ENCODE data around the gene MRPL21.

Gene MRPL21

DNA sequence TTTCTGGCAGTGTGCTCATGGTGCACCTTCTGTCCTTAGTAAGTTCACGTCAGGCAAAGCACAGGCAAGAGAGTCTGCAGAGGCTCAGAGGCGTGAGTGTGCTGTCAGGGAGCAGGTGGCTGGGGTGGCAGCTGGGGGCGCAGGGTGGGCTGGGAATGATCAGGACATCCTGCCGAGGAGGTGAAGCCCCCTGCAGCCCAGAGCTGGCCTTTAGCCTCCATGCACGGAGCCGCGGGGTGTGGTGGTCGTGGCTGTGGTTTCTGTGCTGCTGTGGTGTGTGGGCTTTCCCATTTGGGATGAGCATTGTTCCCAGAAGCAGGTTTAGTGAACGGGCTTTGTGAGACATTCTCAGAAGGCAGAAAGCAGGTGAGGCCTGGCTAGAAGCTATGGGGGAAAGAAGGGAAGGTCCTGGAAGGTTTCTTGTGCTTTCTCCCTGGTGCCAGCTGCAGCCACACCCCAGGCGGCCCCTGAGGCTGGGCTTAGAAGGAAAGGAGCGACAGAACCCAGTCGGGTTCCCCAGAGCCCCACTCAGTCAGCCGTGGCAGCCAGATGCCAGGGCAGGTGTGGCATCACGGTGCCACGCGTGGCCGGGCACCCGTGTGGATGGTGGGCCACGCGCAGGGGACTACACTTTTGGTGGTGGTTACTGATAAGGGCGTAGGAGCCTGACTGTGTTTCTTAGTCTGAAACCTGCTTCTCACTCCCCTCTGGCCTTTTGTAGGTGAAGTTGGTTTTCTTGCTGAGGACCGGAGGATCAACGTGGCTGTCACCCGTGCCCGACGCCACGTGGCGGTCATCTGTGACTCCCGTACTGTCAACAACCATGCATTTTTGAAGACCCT lies 32.1 kb upstream of the MRPL21 start:
- no peak for DNase-seq

DNA sequence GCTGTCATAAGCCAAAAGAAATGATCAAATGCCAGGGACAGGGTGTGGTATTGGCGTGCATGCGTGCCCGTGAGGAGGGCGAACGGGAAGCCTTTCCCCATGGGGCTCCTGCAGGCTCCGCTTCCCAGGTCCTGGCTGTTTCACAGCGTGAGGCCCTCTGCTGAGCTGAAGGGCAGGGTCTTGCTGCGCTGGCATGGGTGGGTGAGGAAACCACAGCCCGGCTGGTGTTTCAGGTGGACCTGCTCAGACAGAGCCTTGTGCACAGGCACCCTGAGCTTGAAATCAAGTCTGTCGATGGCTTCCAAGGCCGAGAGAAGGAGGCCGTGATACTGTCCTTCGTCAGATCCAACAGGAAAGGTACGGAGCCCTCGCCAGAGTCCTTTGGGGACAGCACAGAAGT lies 31.4 kb upstream of the MRPL21 start:
- DNase-seq: no peak

DNA sequence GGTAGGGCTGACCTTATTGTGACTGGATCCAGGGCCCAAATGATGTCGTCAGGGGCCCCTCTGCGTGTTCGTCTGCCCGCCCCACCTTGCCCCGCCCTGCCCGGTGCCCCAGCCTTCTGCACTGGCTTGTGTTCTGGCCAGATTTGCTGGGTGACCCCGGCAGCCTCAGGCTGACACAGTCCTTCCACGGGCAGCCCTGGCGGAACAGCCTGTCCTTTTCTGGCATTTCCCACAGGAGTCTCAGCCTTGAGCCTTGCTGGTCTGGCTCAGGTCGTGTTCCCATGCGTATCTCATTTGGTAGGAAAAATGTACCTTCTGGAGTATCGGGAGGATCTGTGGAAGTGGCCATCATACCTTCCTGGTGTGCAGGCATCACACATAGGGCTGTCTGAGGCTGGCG lies 31.0 kb upstream of the MRPL21 start:
- DNase-seq: no peak

DNA sequence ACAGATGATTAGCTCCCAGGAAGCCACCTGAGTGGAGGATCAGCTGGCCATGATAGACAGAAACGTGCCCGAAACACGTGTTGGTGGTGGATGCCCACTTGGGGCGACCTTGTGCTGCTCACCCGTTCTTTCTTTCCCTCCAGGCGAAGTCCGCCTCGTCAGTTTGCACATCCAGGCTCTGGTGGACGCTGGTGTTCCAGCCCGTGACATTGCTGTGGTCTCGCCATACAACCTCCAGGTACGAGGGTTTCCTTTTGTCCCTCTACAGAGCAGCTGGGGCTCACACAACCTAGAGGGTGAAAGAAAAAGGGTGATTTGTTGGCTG lies 30.7 kb upstream of the MRPL21 start:
- DNase-seq: no peak

DNA sequence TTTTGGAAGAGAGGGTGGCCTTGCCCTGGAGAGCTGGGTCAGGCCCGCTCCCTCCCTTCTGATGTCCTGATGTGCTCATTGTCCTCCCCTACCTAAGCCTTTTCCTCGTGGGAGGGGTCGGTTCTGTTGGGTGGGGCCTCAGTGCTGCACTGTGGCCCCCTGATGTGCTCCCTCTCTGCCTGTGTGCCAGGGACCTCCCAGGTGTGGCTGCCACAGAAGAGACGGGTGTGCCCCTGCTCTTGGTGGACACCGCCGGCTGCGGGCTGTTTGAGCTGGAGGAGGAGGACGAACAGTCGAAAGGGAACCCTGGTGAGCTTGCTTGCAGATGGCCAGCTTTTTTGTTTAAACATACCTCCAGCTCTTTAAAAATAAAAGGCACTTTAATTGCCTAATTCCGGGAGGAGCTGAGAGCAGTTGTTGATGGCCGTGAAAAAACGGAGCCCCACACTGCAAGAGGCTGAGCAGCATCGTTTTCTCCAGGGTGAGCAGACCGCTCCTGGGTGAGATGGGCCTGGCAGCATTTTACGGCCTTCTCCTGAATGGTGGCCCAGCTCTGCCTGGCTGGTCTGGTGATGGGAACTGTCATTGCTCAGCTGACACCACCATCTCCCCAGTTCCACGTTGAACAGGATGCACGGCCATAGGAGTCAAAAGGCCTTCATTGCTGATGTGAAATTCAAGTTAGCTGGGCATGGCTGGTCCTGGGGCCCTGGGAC lies 30.1 kb upstream of the MRPL21 start:
- DNase-seq: no peak

DNA sequence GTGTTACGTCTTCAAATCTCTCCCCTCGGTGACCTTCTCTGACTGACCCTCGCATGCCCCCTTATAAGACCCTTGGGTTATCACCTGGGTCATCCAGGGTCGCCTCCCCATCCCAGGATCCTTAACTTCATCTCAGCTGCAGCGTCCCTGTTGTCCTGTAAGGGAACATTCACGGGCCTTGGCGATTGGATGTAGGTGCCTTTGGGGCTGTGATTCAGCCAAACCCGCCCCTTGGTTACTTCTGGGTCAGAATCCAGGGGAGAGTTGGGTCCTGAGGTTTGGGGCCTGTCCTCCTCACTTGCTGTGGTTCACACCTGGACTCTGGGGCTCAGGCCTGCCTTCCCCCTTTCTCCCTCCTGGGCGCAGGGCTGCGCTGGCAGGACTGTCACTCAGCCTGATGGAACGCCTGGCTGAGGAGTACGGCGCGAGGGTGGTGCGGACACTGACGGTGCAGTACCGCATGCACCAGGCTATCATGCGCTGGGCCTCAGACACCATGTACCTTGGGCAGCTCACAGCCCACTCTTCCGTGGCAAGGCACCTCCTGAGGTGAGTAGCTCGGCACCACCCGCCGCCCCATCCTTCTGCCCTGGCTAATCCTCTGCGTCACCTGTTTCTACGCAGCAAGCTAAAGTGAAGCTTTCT lies 29.4 kb upstream of the MRPL21 start:
- no peak for DNase-seq

DNA sequence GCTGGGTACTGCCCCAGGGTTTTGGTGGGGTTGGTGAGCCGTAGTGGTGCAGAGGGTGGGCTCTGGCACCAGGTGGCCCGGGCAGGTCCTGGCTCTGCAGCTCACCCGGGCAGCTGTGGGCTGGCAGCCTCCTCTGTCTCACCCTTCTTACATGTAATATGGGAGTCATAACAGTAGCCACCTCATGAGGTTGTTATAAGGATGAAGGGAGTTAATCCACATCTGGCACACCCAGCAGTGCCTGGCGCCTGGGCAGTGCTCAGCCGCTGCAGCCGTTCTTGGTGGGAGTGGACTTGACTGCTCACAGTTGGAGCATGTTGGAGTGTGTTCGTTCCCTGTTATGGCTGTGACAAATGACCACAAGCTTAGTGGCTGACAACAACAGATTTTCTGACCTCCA lies 28.7 kb upstream of the MRPL21 start:
- DNase-seq: no peak

DNA sequence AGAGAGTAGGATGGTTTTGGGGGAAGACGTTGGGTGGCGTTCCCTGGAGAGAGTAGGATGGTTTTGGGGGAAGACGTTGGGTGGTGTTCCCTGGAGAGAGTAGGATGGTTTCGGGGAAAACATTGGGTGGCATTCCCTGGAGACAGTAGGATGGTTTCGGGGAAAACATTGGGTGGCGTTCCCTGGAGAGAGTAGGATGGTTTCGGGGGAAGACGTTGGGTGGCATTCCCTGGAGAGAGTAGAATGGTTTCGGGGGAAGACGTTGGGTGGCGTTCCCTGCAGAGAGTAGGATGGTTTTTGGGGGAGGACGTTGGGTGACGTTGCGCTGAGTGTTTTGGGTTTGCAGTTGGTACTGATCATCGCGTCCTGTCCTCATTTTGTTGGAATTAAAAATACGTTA lies 28.3 kb upstream of the MRPL21 start:
- DNase-seq: no peak

DNA sequence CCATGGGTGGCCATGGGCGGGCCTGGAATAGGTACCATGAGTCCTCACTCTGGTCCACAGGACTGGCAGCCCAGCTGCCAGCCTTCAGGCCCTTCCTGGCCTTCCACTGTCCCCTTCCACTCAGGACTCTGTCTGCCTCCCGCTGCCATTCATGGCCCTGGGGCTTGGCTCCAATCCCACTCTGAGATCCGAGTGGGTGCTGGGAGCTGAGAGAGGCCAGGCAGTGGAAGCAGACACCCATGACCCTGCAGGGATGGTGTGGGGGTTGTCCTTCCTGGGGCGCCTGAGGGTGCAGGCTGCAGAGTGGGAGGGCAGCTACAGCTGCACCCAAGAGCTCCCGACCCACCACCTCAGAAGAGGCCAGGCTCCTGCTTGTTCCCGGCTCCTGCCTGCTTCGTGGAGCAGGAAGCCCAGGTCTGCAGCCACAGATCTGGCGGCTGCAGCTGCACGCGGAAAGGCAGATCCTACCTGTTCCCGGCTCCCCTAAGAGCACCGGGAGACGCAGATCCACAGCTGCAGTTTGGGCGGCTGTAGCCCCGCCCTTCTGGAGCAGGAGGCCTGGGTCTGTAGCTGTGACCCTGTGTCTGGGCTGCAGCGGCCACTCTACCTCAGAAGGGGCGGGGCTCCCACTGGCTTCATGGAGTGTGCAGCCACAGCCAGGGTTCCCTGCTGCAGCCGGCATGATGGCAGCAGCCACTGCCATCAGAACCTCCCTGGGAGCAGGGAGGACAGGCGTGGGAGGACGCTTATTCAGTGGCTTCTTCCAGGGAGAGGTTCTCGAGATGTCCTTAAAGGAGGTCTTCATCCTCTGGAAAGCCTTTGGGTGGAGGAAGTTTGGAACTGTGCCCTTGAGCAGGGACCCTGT lies 27.6 kb upstream of the MRPL21 start:
- no peak for DNase-seq

DNA sequence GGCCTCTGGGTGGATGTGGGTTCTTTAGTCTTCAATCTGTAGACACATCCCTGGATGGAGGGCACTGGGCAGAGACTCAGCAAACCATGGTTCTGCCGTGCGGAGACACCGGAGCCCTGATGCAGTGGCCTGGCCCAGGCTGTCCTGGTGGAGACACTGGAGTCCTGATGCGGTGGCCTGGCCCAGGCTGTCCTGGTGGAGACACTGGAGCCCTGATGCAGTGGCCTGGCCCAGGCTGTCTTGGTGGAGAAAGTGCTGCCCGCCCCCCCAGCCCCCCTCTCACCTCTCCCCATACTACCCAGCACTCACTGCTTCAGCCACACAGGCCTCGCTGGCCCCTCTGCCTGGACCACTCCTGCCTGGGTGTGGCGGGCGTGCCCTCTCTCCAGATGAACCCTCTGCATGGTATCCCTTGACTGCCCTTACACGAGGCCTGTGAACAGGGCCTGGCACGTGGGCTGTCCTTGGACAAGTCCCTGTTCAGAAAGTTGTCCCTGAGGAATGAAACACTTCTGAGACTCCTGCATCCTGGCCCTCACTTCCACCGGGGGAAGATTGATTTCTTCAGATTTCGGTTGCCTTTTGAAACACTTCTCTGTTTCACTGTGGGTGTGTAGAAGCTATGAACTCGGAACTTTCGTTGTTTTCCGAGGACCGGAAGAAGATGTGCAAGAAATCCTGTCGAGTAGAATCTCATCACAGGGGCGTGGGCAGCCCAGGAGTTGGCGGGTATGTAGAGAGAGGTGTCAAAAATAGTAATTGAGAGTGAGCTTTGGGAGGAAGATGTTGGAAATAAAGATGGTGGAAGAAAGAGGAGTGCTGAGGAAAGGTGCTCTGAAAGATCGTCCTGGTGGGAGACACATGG lies 26.3 kb upstream of the MRPL21 start:
- no peak for DNase-seq

DNA sequence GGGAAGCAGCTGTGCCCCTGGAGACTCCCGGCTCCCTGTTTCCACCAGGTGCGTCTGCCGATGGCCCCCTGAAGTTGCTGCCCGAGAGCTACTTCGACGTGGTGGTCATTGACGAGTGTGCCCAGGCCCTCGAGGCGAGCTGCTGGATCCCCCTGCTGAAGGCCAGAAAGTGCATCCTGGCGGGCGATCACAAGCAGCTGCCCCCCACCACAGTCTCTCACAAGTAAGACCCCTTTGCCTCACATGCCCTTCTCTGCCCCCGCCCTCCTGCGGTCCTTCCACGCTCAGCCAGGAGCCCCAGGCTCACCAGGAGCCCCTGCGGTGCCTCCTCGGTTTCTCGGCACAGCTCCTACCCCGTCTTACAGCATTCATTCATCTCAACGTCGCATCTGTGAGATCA lies 25.5 kb upstream of the MRPL21 start:
- no peak for DNase-seq

DNA sequence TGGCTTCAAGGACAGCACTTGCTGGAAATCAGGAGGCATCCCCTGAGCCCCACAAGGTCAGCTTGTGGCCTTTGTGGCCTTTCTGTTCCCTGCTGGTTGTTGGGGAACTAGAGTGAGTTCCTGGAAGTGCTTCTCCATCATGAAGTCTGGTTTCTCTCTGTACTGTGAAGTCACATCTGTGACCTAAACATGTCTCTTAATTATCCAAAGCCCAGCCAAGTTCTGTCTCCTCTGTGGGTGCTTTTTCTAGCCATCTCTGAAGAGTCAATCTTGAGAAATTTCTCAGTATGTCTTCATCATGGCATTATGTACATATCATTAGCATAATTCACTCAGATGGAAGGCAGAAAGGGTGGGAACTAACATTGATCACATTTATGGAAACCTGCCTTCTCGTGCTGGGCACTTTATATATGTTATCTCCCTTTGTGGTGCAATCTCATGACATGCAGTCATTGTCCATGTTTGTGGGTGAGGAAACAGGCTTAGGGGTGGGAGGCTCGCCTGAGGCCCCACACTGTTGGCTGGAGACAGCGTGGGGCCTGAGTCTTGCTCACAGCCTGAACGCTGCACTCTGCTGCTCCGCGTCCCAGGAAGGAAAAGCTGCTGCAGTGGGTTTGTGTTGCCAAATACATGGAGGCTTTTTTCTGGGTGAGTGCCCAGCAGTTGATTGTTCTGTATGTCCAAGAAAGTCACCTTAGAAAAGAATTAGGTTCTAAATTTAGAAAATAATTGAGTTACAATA lies 24.7 kb upstream of the MRPL21 start:
- no peak for DNase-seq

DNA sequence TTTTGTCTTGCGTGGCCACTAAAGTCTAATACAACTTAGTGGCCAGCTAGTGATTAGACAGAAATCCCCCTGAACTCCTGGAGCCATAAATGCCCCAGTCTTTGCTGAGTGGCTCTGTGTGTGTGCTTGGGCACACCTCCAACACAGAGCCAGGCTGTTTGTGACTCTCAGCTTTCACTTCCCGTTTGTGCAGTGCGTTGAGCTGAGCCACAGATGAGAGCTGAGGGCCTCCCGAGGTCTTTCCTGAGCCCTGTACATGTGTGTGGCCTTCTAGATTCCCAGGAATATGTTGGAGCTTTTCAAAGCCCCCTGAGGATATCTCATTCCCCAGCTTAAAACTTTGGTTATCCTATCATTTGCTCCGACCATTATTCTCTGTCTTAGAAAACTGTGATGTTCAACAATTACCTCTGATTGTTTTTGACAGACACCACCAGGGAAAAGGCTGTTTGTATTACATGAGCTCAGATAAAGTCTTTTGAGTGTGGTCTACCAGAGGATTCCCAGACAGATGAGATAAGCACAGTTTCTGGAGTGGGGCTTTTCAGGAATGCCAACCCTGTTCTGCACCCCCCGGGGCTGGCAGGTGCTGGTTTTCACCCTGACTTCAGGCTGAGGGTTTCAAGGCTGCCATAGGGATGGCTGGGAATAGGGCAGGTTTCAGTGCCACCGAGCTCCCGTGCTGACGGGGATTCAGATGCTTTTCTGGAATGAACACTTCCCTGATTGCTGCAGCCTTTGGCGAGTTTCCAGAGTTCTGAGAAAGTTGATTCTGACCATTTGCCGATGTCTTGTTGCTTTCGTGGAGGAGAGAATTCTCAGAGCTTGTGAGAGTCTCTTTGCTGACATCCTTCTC lies 23.9 kb upstream of the MRPL21 start:
- peak in 1 of 58 donors; percentile 14 for DNase-seq

DNA sequence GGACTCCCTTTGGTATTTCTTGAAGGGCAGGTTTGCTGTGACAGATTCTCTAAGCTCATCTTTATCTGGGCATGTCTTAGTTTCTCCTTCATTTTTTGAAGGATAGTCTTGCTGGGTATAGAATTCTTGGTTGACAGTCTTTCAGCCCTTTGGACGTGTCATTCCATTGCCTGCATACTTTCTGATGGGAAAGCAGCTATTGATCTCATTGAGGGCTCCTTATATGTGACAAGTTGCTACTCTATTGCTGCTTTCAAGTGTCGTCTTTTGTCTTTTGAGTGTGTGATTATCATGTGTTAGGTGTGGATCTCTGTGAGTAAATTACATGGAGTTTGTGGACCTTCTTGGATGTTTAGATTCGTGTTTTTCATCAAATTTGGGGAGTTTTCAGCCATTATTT lies 22.0 kb upstream of the MRPL21 start:
- no peak for DNase-seq

DNA sequence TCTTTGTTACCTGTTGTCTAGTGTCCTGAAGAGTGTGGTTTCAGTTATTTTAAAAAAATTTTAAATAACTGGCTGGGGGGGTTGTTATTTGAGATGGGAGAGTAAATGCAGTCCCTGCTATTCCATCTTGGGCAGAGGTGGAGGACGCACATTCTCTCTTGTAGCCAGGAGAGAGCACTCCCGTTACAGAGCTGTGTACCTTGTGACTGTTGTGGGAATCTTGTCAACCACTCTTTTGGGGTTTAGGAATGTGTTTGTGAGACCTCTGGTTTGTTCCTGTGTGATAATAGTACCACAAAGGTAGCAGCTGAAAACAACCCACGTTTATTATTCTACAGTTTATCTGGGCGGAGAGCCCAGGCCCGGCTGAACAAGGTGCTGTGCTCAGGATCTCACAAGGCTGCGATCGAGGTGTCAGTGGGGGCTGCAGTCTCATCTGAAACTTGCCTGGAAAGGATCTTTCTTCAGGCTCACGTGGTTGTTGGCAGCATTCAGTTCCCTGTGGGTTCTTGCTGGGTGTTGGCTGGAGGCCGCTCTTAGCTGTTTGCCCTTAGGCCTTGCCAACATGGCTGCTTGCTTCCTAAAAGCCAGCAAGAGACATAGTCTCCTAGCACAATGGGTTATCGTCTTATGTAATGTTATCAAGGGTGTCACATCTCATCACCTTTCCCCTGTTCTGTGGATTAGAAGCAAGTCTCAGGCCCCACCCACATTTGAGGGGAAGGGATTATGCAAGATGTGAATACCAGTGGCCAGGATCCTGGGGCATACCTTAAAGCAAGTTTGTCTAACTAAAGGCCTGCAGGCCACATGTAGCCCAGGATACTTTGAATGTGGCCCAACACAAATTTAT lies 20.7 kb upstream of the MRPL21 start:
- DNase-seq: no peak

DNA sequence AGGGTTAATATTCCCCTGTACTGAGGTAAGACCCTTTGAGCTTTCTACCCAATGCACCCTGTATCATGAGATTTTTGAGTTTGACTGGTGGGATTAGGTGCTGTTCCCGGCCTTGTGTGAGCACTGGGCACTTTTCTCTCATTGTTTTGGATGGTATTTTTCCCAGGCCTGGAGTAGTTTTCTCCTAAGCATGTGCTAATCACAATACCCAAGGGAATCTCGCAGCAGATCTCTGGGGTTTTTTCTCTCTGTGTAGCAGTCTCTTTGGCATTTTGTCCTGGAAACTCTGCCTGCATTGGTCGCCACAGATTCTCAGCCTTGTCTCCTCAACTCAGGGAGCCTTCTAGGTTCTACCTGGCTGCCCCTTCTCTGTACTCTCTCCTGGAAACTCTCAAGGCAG lies 20.0 kb upstream of the MRPL21 start:
- DNase-seq: no peak

DNA sequence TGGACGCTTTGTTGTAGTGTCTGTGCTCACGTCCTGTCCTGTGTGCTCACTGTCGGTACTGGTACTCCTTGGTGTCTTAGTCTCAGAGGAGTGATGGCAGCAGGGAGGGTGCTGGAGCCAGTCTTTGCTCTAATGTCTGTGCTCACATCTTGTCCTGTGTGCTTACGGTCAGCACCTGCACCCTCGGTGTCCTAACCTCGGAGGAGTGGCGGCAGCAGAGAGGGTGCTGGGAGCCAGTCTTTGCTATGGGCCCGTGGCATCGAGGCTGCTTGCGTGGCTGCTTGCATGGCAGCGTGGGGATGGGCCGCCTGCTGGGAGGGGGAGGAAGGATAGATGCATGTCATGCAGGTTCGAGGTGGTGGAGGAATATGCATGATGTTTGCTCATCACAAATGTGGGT lies 12.8 kb upstream of the MRPL21 start:
- DNase-seq: no peak

DNA sequence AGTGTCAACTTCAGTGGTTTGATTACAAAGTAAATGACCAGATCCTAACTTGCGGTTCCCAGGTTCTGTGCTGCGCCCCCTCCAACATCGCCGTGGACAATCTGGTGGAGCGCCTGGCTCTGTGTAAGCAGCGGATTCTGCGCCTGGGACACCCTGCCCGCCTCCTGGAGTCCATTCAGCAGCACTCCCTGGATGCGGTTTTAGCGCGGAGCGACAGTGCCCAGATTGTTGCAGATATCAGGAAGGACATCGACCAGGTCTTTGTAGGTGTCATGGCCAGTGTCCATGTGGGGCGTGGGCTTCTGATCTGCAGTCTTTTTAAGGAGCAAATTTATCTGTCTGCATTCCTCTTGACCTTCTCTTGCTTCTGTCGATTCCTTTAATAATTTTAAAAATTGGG lies 11.1 kb upstream of the MRPL21 start:
- DNase-seq: no peak
